ENCODE measurements around the gene PTX4.

Gene PTX4

GRCh38 chr16:1455190-1456171 is 33.3 kb downstream of the PTX4 start:
- DNase-seq: no peak
- no peaks in the 10 kb centered on the region for H3K27me3 ChIP-seq (ENCODE audit: insufficient read depth, low read depth, severe bottlenecking)
- no peaks in the 10 kb centered on the region for H3K9me3 ChIP-seq (ENCODE audit: severe bottlenecking)
- H3K36me3 ChIP-seq: peaks cover 51% of the 10 kb centered on the region
- no peak for TF ChIP-seq CTCF (IDR thresholded peaks at IDR 0.05; ENCODE audit: low read depth, low read length)
- no peak overlapping the region for H3K4me3 ChIP-seq (ENCODE audit: low read depth, low read length)
- H3K27ac ChIP-seq: no peak overlapping the region

- no peaks in the 10 kb centered on the region for H3K27me3 ChIP-seq (ENCODE audit: insufficient read depth, low read depth, severe bottlenecking)
- H3K9me3 ChIP-seq (ENCODE audit: severe bottlenecking): no peaks in the 10 kb centered on the region
- TF ChIP-seq CTCF (IDR thresholded peaks at IDR 0.05; ENCODE audit: low read depth, low read length): no peak
- H3K36me3 ChIP-seq: peaks cover 50% of the 10 kb centered on the region
- DNase-seq: no peak
- no peak overlapping the region for H3K27ac ChIP-seq
- no peak overlapping the region for H3K4me3 ChIP-seq (ENCODE audit: low read depth, low read length)
Measured at GRCh38 chr16:1454561-1454960, 34.2 kb downstream of the PTX4 start.

GRCh38 chr16:1453316-1453715 is 35.4 kb downstream of the PTX4 start:
- no peak for TF ChIP-seq CTCF (IDR thresholded peaks at IDR 0.05; ENCODE audit: low read depth, low read length)
- Histone ChIP-seq H3K36me3 (peaks cover 49% of the 10 kb centered on the region), H3K27me3 (ENCODE audit: insufficient read depth, low read depth, severe bottlenecking) (no peaks in the 10 kb centered on the region), H3K27ac (no peak overlapping the region), H3K9me3 (ENCODE audit: severe bottlenecking) (no peaks in the 10 kb centered on the region), H3K4me3 (ENCODE audit: low read depth, low read length) (no peak overlapping the region)
- no peak for DNase-seq

GRCh38 chr16:1452530-1452929 is 36.2 kb downstream of the PTX4 start:
- no peak for TF ChIP-seq CTCF (IDR thresholded peaks at IDR 0.05; ENCODE audit: low read depth, low read length)
- Histone ChIP-seq H3K36me3 (peaks cover 49% of the 10 kb centered on the region), H3K27ac (no peak overlapping the region)

GRCh38 chr16:1451702-1452392 is 36.9 kb downstream of the PTX4 start:
- Histone ChIP-seq H3K9me3 (ENCODE audit: severe bottlenecking) (no peaks in the 10 kb centered on the region), H3K36me3 (peaks cover 49% of the 10 kb centered on the region), H3K27ac (no peak overlapping the region), H3K27me3 (ENCODE audit: insufficient read depth, low read depth, severe bottlenecking) (no peaks in the 10 kb centered on the region), H3K4me3 (ENCODE audit: low read depth, low read length) (no peak overlapping the region)
- DNase-seq: no peak
- no peak for TF ChIP-seq CTCF (IDR thresholded peaks at IDR 0.05; ENCODE audit: low read depth, low read length)

More at GRCh38 chr16:1452530-1452929, 36.2 kb downstream of the PTX4 start:
- H3K9me3 ChIP-seq (ENCODE audit: severe bottlenecking): no peaks in the 10 kb centered on the region
- no peak for DNase-seq
- H3K27me3 ChIP-seq (ENCODE audit: insufficient read depth, low read depth, severe bottlenecking): no peaks in the 10 kb centered on the region
- H3K4me3 ChIP-seq (ENCODE audit: low read depth, low read length): no peak overlapping the region
